Stimulated activated CD8-positive, alpha-beta memory T cell treated with anti-CD3 and anti-CD28 coated beads, Interleukin-7, amount 100 ng/mL, for 48 hours (primary cell): ENCODE measurements around the gene OR52E1.
"Not testable (repeated sequence)": the region's sequence is repeated elsewhere in the genome, so short reads cannot be mapped to it uniquely, and the experiment has no call there.

Experiments
- DNase-seq, 2 donors: peaks; one replicate each; pipeline ENCODE4 v3.0.0-alpha.2; 2020; ENCODE audit warnings: low read depth in 1 of 2; ENCODE audit errors: extremely low read depth in 1 of 2

Gene OR52E1

DNA sequence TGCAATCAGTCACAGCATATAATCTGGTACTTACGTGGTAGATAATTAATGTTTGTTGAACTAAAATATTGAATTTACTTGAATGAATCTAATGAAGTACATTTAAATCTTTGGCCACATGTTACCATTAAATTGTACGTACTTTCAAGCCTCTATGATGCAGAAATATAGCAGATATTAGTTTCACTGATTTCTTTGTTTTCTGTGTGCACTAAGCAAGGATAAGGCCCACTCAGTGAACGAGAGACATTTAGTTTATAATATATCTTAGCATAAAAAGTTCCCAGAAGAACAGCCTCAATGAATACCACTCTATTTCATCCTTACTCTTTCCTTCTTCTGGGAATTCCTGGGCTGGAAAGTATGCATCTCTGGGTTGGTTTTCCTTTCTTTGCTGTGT, at the start of gene OR52E1:
TSS of gene OR52E1 (plus strand) at position 301 of the 400 bp plus-strand sequence.
- DNase-seq, result no peak

- DNase-seq, result no peak
Observed at GRCh38 chr11:5021996-5022395, 47.4 kb upstream of the OR52E1 start.

DNA sequence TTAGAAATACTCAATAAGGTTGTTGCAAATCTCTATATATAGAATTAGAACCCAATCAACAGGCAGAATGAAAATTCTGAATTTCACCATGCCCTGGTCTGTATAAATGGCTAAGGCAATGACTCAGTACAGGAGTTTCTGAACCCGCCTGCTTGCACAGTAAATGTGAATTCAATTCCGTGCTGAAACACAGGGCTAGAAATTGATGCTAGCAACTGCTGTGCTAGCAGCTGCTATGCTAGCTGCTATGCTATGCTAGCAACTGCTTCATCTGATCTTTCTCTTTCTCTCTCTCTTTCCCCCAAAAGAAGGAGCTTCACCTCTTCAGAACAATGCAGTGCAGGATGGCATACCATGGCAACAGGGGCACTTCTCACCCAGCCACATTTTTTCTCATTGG, 32.7 kb upstream of the OR52E1 start:
- no peak for DNase-seq

GRCh38 chr11:5037926-5038325, 31.4 kb upstream of the OR52E1 start:
- DNase-seq, result no peak

GRCh38 chr11:5038341-5038740, 31.0 kb upstream of the OR52E1 start:
- DNase-seq, result no peak

DNA sequence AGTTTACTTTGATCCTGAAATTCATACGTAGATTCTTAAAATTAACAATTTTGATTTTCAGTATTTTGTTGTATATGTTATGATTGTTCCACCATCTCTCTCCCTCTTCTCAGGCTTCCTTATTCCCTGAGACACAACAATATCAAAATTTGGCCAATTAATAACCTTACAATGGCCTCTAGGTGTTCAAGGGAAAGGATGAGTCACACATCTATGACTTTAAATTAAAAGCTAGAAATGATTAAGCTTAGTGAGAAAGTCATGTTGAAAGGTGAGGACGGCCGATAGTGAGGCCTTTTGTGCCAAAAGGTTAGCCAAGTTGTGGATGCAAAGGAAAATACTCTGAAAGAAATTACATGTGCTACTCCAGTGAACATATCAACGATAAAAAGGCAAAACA, 28.5 kb upstream of the OR52E1 start:
- DNase-seq, result no peak

DNA sequence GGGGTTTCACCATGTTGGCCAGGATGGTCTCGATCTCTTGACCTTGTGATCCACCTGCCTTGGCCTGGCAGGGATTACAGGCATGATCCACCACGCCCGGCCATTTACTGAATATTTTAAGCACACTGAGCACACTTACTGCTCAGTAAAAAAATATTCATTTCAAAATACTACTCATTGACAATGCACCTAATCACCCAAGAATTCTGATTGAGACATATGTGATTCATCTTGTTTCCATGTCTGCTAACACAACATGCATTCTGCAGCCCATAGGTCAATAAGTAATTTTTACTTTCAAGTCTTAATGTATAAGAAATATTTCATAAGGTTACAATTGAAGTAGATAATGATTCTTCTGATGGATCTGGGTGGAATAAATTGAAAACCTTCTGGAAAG, 27.3 kb upstream of the OR52E1 start:
- no peak for DNase-seq

GRCh38 chr11:5043380-5043779, 26.0 kb upstream of the OR52E1 start:
- DNase-seq, result no peak

GRCh38 chr11:5046226-5046625, 23.1 kb upstream of the OR52E1 start, which contains the start of gene OR52J3:
OR52J3 (plus strand) TSS chr11:5046526; CDS start chr11:5046526, 0 bp downstream.
- no peak for DNase-seq

- no peak for DNase-seq
Observed at GRCh38 chr11:5046754-5047330, 22.5 kb upstream of the OR52E1 start.

DNA sequence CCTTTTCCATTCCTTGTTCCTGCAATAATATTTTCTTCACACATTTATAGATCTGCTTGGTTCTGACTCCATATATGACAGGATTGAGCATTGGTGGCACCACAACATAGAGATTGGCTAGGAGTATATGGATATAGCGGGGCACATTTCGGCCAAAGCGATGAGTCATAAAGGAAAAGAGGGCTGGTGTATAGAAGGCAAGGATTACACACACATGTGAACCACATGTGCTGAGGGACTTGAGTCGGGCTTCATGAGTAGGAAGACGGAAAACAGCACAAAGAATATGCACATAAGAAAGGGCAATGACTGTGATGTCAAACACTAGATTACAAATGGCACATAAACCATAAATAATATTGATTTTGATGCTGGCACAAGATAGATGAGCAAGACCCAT, 10.7 kb upstream of the OR52E1 start:
- DNase-seq, result not testable (repeated sequence)

- DNase-seq, result no peak
Observed at GRCh38 chr11:5059391-5059790, 10.0 kb upstream of the OR52E1 start, which contains the start of gene OR52E2. OR52E2 (minus strand) TSS chr11:5059627; CDS start chr11:5059627, 0 bp downstream.

DNA sequence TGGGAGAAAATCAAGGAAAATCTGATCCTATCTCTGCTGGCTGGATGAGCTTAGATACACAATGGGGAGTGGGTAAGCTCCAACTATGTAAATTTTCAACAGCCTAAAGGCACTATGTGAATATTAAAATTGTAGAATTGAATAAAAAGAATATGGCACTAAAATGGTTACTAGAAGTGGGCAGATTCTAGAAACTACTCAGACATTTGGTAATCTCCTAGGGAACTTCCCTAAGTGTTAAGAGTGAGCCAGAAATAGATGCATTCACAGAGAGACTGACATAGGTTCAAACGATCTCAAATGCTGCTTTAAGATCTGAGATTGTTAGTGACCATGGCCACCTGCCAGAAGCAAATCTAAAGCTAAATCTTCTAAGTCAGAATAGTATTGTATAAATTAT, 4.3 kb upstream of the OR52E1 start:
- DNase-seq, result no peak

- DNase-seq, result no peak
Observed at GRCh38 chr11:5071799-5072198, 2.4 kb downstream of the OR52E1 start.

GRCh38 chr11:5081405-5081804, 12.0 kb downstream of the OR52E1 start:
- DNase-seq, result no peak

DNA sequence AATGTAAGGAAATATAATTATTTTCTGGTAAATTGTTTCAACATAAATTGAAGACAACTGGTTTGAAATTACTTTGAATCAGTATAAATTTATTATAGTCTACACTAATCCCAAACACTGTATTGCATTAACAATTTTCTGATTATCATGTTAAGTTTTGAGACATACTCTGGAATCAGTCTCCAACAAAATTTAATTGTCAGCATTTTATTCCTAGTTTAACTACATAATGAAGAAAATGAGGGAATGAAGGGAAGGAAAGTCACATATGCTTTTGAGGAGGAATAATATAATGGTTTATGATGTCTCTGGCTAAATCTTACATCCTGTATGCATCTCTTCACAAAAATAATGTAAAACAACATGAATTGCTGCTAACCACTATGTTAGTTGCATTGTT, 14.2 kb downstream of the OR52E1 start:
- DNase-seq, result no peak

DNA sequence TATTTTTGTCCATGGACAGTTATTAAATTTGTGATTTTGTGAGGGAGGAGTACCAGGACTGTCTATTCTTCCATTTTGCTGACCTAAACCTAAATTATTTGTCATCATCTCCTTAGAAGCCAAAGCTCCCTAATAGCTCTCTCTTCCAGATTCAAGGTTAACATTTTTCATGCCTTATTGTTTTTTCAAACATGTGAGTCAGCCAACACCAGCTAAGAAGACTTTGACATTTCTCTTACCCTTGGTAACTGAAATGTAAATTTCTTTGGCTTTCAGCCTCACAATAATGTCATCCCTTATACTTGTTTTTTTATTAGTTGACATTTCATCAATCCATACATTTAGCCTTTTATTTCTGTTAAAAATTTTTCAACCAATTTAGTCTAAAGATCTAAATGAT, 19.2 kb downstream of the OR52E1 start:
- no peak for DNase-seq

GRCh38 chr11:5090668-5091067, 21.3 kb downstream of the OR52E1 start:
- no peak for DNase-seq

- no peak for DNase-seq
Observed at GRCh38 chr11:5092821-5093585, 23.6 kb downstream of the OR52E1 start.

GRCh38 chr11:5096011-5096410, 26.6 kb downstream of the OR52E1 start:
- DNase-seq, result no peak

GRCh38 chr11:5102246-5102645, 32.9 kb downstream of the OR52E1 start:
- no peak for DNase-seq

DNA sequence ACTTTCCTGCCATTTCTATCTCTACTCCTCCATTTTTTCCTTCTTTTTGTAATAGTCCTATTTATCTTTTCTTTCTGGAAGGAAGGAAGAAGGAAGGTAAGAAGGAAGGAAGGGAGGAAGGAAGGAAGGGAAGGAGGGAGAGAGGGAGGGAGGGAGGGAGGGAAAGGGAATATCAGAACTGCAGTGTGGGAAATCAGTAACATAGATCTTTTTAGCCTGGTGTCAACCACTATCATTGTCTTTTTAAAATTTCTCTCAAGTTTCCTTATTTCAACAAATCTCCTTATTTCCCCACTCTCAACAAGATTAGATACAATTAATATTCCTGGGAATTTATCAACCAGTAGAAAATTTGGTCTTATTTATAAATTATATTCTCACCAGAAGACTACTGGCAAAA, 33.7 kb downstream of the OR52E1 start:
- no peak for DNase-seq
